Regular cardiac myocyte (primary cell): ENCODE results near the gene MTO1. TPM values are rescaled to one million over a fixed set of nuclear protein-coding genes. Genes with fewer than 3 reads are reported as not detected.

Experiments
- total RNA-seq: library from RNA; depleted of rRNA; stranded (reverse); fragments of >200 nt; gene quantifications from 2 replicates; pipeline ENCODE4 v1.2.3, GENCODE V29; 2014

The MTO1 gene
- 24.8 and 34.7 TPM in 2 replicates for total RNA-seq

GRCh38 chr6:73461537-73462350, at the start of gene MTO1:
Gene MTO1 (plus strand): TSS chr6:73461737. CDS start chr6:73461855, 118 bp downstream.

GRCh38 chr6:73452107-73452461, 9.5 kb upstream of the MTO1 start, which contains the start of gene CGAS:
Gene CGAS (minus strand): TSS chr6:73452297. CDS start chr6:73452181, 116 bp downstream.

GRCh38 chr6:73520688-73521350, 59.3 kb downstream of the MTO1 start, which contains the start of gene EEF1A1:
Gene EEF1A1 (minus strand): TSS chr6:73521032. CDS start chr6:73520026, 1,006 bp downstream.

Other genes with a start within 250 kb of the MTO1 start
- gene KHDC1L, start 236.2 kb upstream of the MTO1 start, total RNA-seq, result not detected in 2 replicates
- gene KHDC1, start 198.5 kb upstream of the MTO1 start, total RNA-seq, result 2.3 and 5.6 TPM in 2 replicates
- not detected in 2 replicates for gene DPPA5, start 107.5 kb upstream of the MTO1 start, total RNA-seq
- gene KHDC3L, start 99.1 kb upstream of the MTO1 start, total RNA-seq, result not detected in 2 replicates
- not detected in 2 replicates for gene OOEP, start 91.8 kb upstream of the MTO1 start, total RNA-seq
- 0.56 and 1.2 TPM in 2 replicates for gene DDX43, start 66.9 kb upstream of the MTO1 start, total RNA-seq
- 7.6 and 10.2 TPM in 2 replicates for gene CGAS, start 9.4 kb upstream of the MTO1 start, total RNA-seq
- gene EEF1A1, start 59.3 kb downstream of the MTO1 start, total RNA-seq, result 20,609 and 36,365 TPM in 2 replicates
- gene SLC17A5, start 192.3 kb downstream of the MTO1 start, total RNA-seq, result 32.2 and 85.1 TPM in 2 replicates
- gene CD109, start 234.5 kb downstream of the MTO1 start, total RNA-seq, result 5.8 and 12.4 TPM in 2 replicates